ENCODE measurements around the gene SCLY.
A peak's percentile ranks its signal among the peaks of the same experiment; 100 is the strongest.

The SCLY gene

GRCh38 chr2:238128534-238129001, 67.8 kb downstream of the SCLY start:
- no peak for DNase-seq

GRCh38 chr2:238129166-238130010, 68.6 kb downstream of the SCLY start:
- DNase-seq = no peak

- DNase-seq = no peak
Measured at GRCh38 chr2:238130111-238130695, 69.4 kb downstream of the SCLY start.

- DNase-seq = no peak
Measured at GRCh38 chr2:238130696-238131628, 70.2 kb downstream of the SCLY start.

- DNase-seq = no peak
Measured at GRCh38 chr2:238131761-238132462, 71.1 kb downstream of the SCLY start.

GRCh38 chr2:238132463-238133450, 72.0 kb downstream of the SCLY start:
- no peak for DNase-seq

GRCh38 chr2:238133499-238134392, 72.9 kb downstream of the SCLY start:
- DNase-seq = no peak

- no peak for DNase-seq
Measured at GRCh38 chr2:238134393-238134785, 73.6 kb downstream of the SCLY start.

GRCh38 chr2:238135601-238136150, 74.9 kb downstream of the SCLY start:
- DNase-seq = no peak

- peak in 1 of 2 donors; percentile 67 for DNase-seq
Measured at GRCh38 chr2:238136820-238137537, 76.2 kb downstream of the SCLY start.

- DNase-seq = no peak
Measured at GRCh38 chr2:238137885-238138284, 77.1 kb downstream of the SCLY start.

GRCh38 chr2:238138331-238139195, 77.8 kb downstream of the SCLY start, which contains the start of gene KLHL30:
KLHL30 (plus strand) TSS chr2:238138668; CDS start chr2:238140755, 2,087 bp downstream.
- no peak for DNase-seq

- peak in 1 of 2 donors; percentile 30 for DNase-seq
Measured at GRCh38 chr2:238139196-238140039, 78.6 kb downstream of the SCLY start.

- DNase-seq = no peak
Measured at GRCh38 chr2:238140040-238140439, 79.2 kb downstream of the SCLY start.

GRCh38 chr2:238140721-238141540, 80.1 kb downstream of the SCLY start:
- DNase-seq = no peak

All from CD4-positive, alpha-beta T cell treated with Interferon alpha-2 for 1 hour (primary cell).